GM12874 (cell line): Measurements from ENCODE around the gene ZEB2.

Experiments used
- CTCF ChIP-seq: IDR thresholded peaks from 2 replicates; pipeline ENCODE4 v1.5.1; 2011; ENCODE audit warnings: low read depth, mild to moderate bottlenecking, control low read depth, low read length, moderate library complexity; ENCODE audit not compliant: insufficient read depth

The ZEB2 gene

GRCh38 chr2:144521686-144522085, 1.8 kb upstream of the ZEB2 start:
- TF ChIP-seq CTCF, result no peak

- TF ChIP-seq CTCF, result no peak
Observed at GRCh38 chr2:144520756-144521487, 1.0 kb upstream of the ZEB2 start.

GRCh38 chr2:144519597-144519933, 354 bp downstream of the ZEB2 start:
- no peak for TF ChIP-seq CTCF

DNA sequence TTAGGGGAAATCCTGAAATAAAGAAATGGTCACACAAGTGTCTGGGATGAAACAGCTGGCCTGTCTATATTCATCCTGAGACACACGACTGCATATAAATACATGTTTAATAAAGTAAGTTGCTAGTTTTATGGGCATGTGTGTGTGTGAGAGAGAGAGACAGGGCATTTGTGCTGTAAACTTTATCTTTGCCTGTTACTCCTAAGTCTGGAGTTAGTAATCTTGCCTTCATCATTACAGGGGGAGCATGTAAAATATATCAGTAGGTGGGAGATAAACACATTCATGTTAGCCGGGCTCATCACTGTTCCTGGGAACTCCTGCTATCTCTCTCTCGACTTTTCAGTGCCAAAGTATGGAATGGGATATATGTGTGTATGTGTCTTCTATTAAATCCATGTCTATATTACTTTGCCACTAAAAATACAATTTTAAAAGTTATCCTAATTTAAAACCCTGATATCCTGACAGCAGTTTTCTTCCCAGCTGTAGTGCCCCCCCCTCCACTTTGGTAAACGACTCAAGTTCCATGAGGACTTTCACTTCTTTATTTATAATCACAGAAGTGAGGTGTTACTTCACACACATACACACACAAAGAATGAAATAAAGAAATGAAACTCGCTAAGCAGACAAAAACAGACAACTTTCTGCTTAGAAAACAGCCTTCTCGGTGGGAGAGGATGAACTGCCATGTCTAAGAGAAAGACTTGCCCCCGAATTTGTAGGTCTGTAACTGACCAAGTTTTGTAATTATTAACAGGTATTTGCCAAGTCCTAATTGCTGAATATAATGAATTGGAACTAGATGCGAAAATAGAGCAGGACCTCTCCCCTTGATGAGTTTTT, 947 bp downstream of the ZEB2 start:
- TF ChIP-seq CTCF, result no peak

GRCh38 chr2:144517866-144518747, 1.8 kb downstream of the ZEB2 start:
- TF ChIP-seq CTCF, result no peak

DNA sequence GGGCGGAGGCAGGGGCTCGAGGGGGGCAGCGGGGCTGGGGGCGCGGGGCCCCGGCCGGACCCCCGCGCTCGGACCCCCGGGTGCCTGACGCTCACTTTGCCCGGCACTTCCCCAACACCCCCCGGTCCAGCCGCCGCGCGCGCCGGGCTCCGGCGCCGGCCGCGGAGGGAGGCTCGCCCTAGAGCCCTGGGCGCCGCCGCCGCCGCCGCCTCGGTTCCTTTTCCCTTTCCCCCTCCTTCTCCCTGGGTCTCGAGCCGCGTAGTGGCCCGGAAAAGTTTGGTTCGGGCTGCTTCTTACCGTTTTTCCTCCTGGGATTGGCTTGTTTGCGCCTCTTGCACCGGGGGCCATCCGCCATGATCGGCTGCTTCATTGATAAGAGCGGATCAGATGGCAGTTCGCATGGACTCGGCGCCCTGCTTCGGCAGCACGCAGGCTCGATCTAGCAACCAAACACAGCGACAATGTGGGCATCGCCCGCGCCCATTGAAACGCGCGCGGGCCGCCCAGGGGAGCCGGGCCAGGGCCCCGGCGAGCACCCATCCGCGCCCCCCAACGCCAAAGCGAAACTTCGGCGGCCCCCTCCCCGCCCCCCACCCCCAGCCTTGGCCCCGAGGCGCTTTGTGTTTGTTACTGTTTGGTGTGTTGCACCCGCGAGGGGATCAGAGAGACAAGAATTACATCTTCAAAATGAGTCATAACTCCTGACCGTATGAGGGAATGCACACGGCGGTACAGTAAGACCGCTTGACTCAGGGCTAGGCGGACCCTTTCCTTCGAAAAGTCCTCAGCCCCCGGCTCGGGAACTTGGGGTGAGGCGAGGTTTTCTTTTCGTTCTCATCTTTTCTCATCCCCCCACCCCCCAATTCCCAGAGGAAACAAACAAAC, 2.7 kb downstream of the ZEB2 start:
- TF ChIP-seq CTCF, result no peak
